ENCODE data around the gene PPIB. TPM values are rescaled to one million over a fixed set of nuclear protein-coding genes. Genes with fewer than 3 reads are reported as not detected.

Gene PPIB
- total RNA-seq, 1 experiment from 2014 or later: 433 TPM

GRCh38 chr15:64146885-64147681, 15.7 kb downstream of the PPIB start:
- Mint-ChIP-seq H3K36me3 (ENCODE audit: insufficient read depth in 1 of 3, low read depth in 3 of 3) (peaks cover 0 to 3% (median 0%) of the 10 kb centered on the region in 3 experiments; a peak in 4 of 7 replicates), H3K27ac (no peak overlapping the region)

More at GRCh38 chr15:64146885-64147681, 15.7 kb downstream of the PPIB start:
- TF ChIP-seq CTCF (conservative IDR thresholded peaks at IDR 0.05): no peak
- Histone ChIP-seq H3K4me2 (ENCODE audit: insufficient read depth, insufficient read length, low read length) (no peak overlapping the region), H3K4ac (ENCODE audit: low read depth, low read length) (no peak overlapping the region), H3K18ac (ENCODE audit: insufficient read length, low read depth, low read length) (no peak overlapping the region), H3K79me1 (ENCODE audit: insufficient read depth, low read depth, low read length, poor library complexity, severe bottlenecking) (no peaks in the 10 kb centered on the region), H2BK12ac (ENCODE audit: insufficient read length, low read depth, low read length) (no peak overlapping the region), H3K27ac (ENCODE audit: insufficient read length, low read depth, low read length) (no peak overlapping the region), H2BK5ac (ENCODE audit: insufficient read length, low read length) (no peak overlapping the region), H3T11ph (ENCODE audit: low read length) (no peak overlapping the region), H3K23me2 (ENCODE audit: insufficient read length, low read depth, low read length, poor library complexity, severe bottlenecking) (peaks cover 3% of the 10 kb centered on the region), H3K56ac (ENCODE audit: insufficient read length, low read depth, low read length) (no peak overlapping the region), H3K14ac (ENCODE audit: insufficient read depth, low read length) (no peak overlapping the region), H3K27me3 (ENCODE audit: insufficient read depth, low read length) (no peaks in the 10 kb centered on the region), H2BK15ac (ENCODE audit: low read depth, low read length) (no peak overlapping the region), H3K9ac (ENCODE audit: extremely low read depth, insufficient read length, low read length) (no peak overlapping the region), H3K79me2 (ENCODE audit: insufficient read depth, low read length) (no peaks in the 10 kb centered on the region), H4K5ac (ENCODE audit: insufficient read length, low read depth, low read length) (no peak overlapping the region), H2BK120ac (ENCODE audit: low read depth, low read length, poor library complexity, severe bottlenecking) (no peak overlapping the region), H3K9me3 (ENCODE audit: control insufficient read depth, low read depth, low read length) (no peaks in the 10 kb centered on the region), H2AFZ (ENCODE audit: low read length) (no peak overlapping the region), H2AK5ac (ENCODE audit: insufficient read length, low read length) (no peak overlapping the region), H3K23ac (ENCODE audit: insufficient read length, low read depth, low read length) (no peak overlapping the region), H2BK20ac (ENCODE audit: low read depth, low read length, poor library complexity, severe bottlenecking) (no peak overlapping the region), H4K91ac (ENCODE audit: insufficient read length, low read depth, low read length) (no peak overlapping the region), H3K4me1 (ENCODE audit: insufficient read depth, low read length) (no peaks in the 10 kb centered on the region), H4K8ac (replicated peaks; ENCODE audit: insufficient read length, low read depth, low read length) (no peak overlapping the region), H4K20me1 (ENCODE audit: control insufficient read depth, insufficient read depth, insufficient read length) (no peaks in the 10 kb centered on the region)
- no peak for DNase-seq
- WGBS (ENCODE audit: extremely low coverage, insufficient read length, low lambda C conversion rate): no CpG with 5 or more reads among the region's 26 CpGs
- Mint-ChIP-seq H3K4me1 (peaks cover 5 to 8% of the 10 kb centered on the region in 2 experiments; a peak in 3 of 4 replicates), H3K4me3 (no peak overlapping the region), H3K9me3 (no peaks in the 10 kb centered on the region), H3K27me3 (ENCODE audit: low read depth) (peaks cover 11% of the 10 kb centered on the region)
